ENCODE data around the gene KCNK18. TPM values are rescaled to one million over a fixed set of nuclear protein-coding genes. Genes with fewer than 3 reads are reported as not detected.

The KCNK18 gene
- total RNA-seq, 1 donor from 2014 or later = not detected

DNA sequence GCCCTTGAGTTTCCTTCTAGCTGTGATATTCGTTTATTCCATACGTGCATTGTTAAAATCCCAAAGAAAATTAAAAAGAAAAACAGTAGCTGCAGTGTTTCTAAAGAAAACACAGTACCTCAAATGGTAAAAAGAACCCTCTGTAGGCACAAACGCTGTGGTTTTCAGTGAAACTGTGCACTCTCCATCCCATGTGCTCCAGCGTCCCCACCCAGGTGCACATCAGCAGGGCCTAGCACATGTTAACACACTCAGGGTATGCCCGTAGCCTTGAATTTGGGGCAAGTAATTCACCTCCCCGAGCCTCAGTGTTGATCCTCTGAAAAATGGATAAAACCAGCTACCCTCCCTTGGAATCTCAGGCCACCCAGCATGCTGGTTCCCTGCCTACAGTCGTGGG lies 53.1 kb downstream of the KCNK18 start:
- H4K20me1 ChIP-seq (ENCODE audit: low read depth) = no peaks in the 10 kb centered on the region
- no peaks in the 10 kb centered on the region for H3F3A ChIP-seq (ENCODE audit: low read depth)
- no peaks in the 10 kb centered on the region for H3K9me3 Mint-ChIP-seq
- no peaks in the 10 kb centered on the region for H3K9me3 ChIP-seq (ENCODE audit: low read depth)
- H3K27ac Mint-ChIP-seq = no peak overlapping the region
- no peak overlapping the region for H3K9ac ChIP-seq
- no peak for TF ChIP-seq EZH2 (IDR thresholded peaks at IDR 0.05)
- TF ChIP-seq EZH2phosphoT487 (IDR thresholded peaks at IDR 0.05) = no peak
- no peaks in the 10 kb centered on the region for H3K36me3 ChIP-seq
- H3K4me1 ChIP-seq = peaks cover 29% of the 10 kb centered on the region
- DNase-seq (ENCODE audit: low spot score) = no peak
- H3K4me2 ChIP-seq = no peak overlapping the region
- no peaks in the 10 kb centered on the region for H3K27me3 Mint-ChIP-seq (ENCODE audit: insufficient read depth, low read depth)
- no peak overlapping the region for H3K27ac ChIP-seq
- no peak overlapping the region for H3K4me3 Mint-ChIP-seq
- H3K4me3 ChIP-seq = no peak overlapping the region
- peaks cover under 1% of the 10 kb centered on the region for H3K27me3 ChIP-seq
- no peak overlapping the region for H2AFZ ChIP-seq (replicated peaks)
- H3K79me2 ChIP-seq (ENCODE audit: low read depth) = no peaks in the 10 kb centered on the region
- H3K4me1 Mint-ChIP-seq = peaks cover 28% of the 10 kb centered on the region
- H3K36me3 Mint-ChIP-seq = no peaks in the 10 kb centered on the region

DNA sequence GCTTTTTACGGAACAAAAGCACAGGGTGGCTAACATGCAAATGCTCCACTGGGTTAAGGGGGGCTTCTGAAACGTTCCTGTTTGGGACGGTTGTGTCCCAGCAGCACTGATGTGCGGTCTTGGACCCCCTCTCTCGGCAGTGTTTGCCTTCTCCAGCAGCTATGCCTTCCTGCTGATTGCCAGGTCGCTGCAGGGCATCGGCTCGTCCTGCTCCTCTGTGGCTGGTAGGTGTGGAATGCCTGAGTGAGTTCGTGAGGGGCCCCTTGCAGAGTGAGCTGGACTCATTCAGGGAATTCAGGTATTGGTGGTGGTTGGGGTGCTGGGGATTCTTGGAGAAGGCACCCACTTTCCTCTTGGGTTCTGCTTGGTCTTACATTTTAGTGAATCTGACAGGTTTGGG lies 56.6 kb downstream of the KCNK18 start:
- H3K36me3 Mint-ChIP-seq = no peaks in the 10 kb centered on the region
- no peak overlapping the region for H3K9ac ChIP-seq
- H3K4me3 ChIP-seq = no peak overlapping the region
- peaks cover 37% of the 10 kb centered on the region for H3K4me1 Mint-ChIP-seq
- H2AFZ ChIP-seq (replicated peaks) = no peak overlapping the region
- H3K9me3 ChIP-seq (ENCODE audit: low read depth) = no peaks in the 10 kb centered on the region
- no peak overlapping the region for H3K27ac ChIP-seq
- no peak overlapping the region for H3K27ac Mint-ChIP-seq
- no peak for TF ChIP-seq EZH2phosphoT487 (IDR thresholded peaks at IDR 0.05)
- no peak for TF ChIP-seq CTCF (IDR thresholded peaks at IDR 0.05)
- no peak for TF ChIP-seq EZH2 (IDR thresholded peaks at IDR 0.05)
- H3K4me3 Mint-ChIP-seq = no peak overlapping the region
- no peaks in the 10 kb centered on the region for H3K36me3 ChIP-seq
- peaks cover 2% of the 10 kb centered on the region for H3K27me3 Mint-ChIP-seq (ENCODE audit: insufficient read depth, low read depth)
- no peaks in the 10 kb centered on the region for H3K79me2 ChIP-seq (ENCODE audit: low read depth)
- H3K9me3 Mint-ChIP-seq = no peaks in the 10 kb centered on the region
- peaks cover 33% of the 10 kb centered on the region for H3K4me1 ChIP-seq
- no peaks in the 10 kb centered on the region for H3K27me3 ChIP-seq
- H3K4me2 ChIP-seq = no peak overlapping the region
- no peak for DNase-seq (ENCODE audit: low spot score)
- H3F3A ChIP-seq (ENCODE audit: low read depth) = no peaks in the 10 kb centered on the region
- H4K20me1 ChIP-seq (ENCODE audit: low read depth) = no peaks in the 10 kb centered on the region

GRCh38 chr10:117254338-117254737 lies 57.0 kb downstream of the KCNK18 start:
- H2AFZ ChIP-seq (replicated peaks) = no peak overlapping the region
- H3K9me3 ChIP-seq (ENCODE audit: low read depth) = no peaks in the 10 kb centered on the region
- no peak overlapping the region for H3K9ac ChIP-seq
- no peaks in the 10 kb centered on the region for H3K79me2 ChIP-seq (ENCODE audit: low read depth)
- no peaks in the 10 kb centered on the region for H3F3A ChIP-seq (ENCODE audit: low read depth)
- no peak overlapping the region for H3K4me2 ChIP-seq
- no peaks in the 10 kb centered on the region for H3K9me3 Mint-ChIP-seq
- no peaks in the 10 kb centered on the region for H4K20me1 ChIP-seq (ENCODE audit: low read depth)
- no peak overlapping the region for H3K4me3 ChIP-seq
- peaks cover 2% of the 10 kb centered on the region for H3K27me3 Mint-ChIP-seq (ENCODE audit: insufficient read depth, low read depth)
- H3K4me1 Mint-ChIP-seq = peaks cover 38% of the 10 kb centered on the region
- no peak overlapping the region for H3K27ac Mint-ChIP-seq
- H3K36me3 ChIP-seq = no peaks in the 10 kb centered on the region
- no peak overlapping the region for H3K27ac ChIP-seq
- H3K36me3 Mint-ChIP-seq = no peaks in the 10 kb centered on the region
- no peak for DNase-seq (ENCODE audit: low spot score)
- TF ChIP-seq EZH2 (IDR thresholded peaks at IDR 0.05) (no peak), EZH2phosphoT487 (IDR thresholded peaks at IDR 0.05) (no peak), CTCF (IDR thresholded peaks at IDR 0.05) (no peak)
- no peaks in the 10 kb centered on the region for H3K27me3 ChIP-seq
- H3K4me1 ChIP-seq = peaks cover 29% of the 10 kb centered on the region
- H3K4me3 Mint-ChIP-seq = no peak overlapping the region

DNA sequence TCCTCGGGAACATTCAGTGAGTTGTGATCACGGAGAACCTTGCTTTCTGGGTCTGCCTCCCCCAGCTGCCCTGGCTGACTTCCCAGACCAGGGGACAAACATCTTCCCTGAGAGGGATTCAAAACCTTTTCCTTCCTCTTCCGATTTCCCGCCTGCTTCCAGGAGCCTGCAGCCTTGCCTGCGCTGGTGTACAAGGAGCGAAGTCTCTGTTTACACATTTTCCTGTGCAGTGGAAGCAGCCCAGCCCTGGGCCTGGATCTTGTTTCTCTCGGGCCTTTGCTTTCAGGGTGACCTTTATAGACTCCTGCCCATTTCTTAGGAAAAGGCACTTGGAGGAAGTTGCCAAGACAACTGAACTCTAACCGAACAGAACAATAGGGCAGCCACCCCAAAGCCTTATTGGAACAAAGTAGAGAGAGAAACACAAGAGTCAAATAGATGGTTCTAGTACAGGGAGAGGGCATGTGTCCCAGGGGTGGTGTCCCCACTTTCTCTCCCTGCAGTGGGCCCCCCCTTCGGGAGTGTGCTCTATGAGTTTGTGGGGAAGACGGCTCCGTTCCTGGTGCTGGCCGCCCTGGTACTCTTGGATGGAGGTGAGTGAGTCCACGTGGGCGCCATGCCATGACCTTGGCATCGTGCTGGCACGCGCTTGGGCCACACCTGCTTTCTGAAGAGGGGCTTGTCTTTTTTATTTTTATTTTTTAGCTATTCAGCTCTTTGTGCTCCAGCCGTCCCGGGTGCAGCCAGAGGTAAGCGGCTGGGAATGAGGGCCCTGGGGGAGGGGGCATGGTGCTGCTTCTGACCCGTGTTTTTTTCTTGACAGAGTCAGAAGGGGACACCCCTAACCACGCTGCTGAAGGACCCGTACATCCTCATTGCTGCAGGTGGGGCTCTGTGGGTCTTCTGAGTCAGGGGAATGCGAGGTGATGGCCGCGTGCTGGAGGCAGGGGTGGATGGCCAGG lies 57.8 kb downstream of the KCNK18 start:
- no peak for TF ChIP-seq EZH2phosphoT487 (IDR thresholded peaks at IDR 0.05)
- TF ChIP-seq EZH2 (IDR thresholded peaks at IDR 0.05) = no peak
- no peak for TF ChIP-seq CTCF (IDR thresholded peaks at IDR 0.05)
- peaks cover 45% of the 10 kb centered on the region for H3K4me1 Mint-ChIP-seq
- Histone ChIP-seq H3K27ac (no peak overlapping the region), H3K4me1 (peaks cover 33% of the 10 kb centered on the region), H3F3A (ENCODE audit: low read depth) (no peaks in the 10 kb centered on the region), H3K4me2 (no peak overlapping the region), H3K4me3 (no peak overlapping the region), H2AFZ (replicated peaks) (no peak overlapping the region), H4K20me1 (ENCODE audit: low read depth) (no peaks in the 10 kb centered on the region), H3K27me3 (no peaks in the 10 kb centered on the region), H3K79me2 (ENCODE audit: low read depth) (no peaks in the 10 kb centered on the region), H3K9ac (no peak overlapping the region), H3K9me3 (ENCODE audit: low read depth) (no peaks in the 10 kb centered on the region), H3K36me3 (no peaks in the 10 kb centered on the region)
- peak overlapping the region; percentile 24 for H3K27ac Mint-ChIP-seq
- peaks cover 2% of the 10 kb centered on the region for H3K27me3 Mint-ChIP-seq (ENCODE audit: insufficient read depth, low read depth)
- no peaks in the 10 kb centered on the region for H3K9me3 Mint-ChIP-seq
- no peak for DNase-seq (ENCODE audit: low spot score)
- no peak overlapping the region for H3K4me3 Mint-ChIP-seq
- H3K36me3 Mint-ChIP-seq = no peaks in the 10 kb centered on the region

All from neural progenitor cell (in vitro differentiated cells).